Lung (tissue), 12 donors: ENCODE results near the gene KRTAP4-4. TPM values are rescaled to one million over a fixed set of nuclear protein-coding genes. Genes with fewer than 3 reads are reported as not detected.
"Not testable (repeated sequence)": the region's sequence is repeated elsewhere in the genome, so short reads cannot be mapped to it uniquely, and the experiment has no call there.

ENCODE experiments used
- ATAC-seq: fragments of 200-7000 bp; cut with Tn5 transposase; one replicate; pipeline ENCODE4 v1.9.1; 2020; ENCODE audit warnings: moderate number of reproducible peaks; ENCODE audit not compliant: insufficient read depth, low FRiP score
- DNase-seq, 3 donors: peaks; one replicate each; pipeline ENCODE4 v3.0.0-alpha.2; 2013 to 2017
- H3K27ac ChIP-seq, 2 donors: one replicate each; pipeline ENCODE4 v1.5.1; 2013; ENCODE audit warnings: mild to moderate bottlenecking in 2 of 2, moderate library complexity in 2 of 2, control low read depth in 1 of 2, inconsistent platforms in 1 of 2, low read depth in 1 of 2, low read length in 1 of 2
- H3K27me3 ChIP-seq, 3 donors: one replicate each; pipeline ENCODE4 v1.5.1; 2013; ENCODE audit warnings: low read length in 2 of 3; ENCODE audit not compliant: control insufficient read depth in 3 of 3, insufficient read depth in 3 of 3
- H3K36me3 ChIP-seq, 4 donors: one replicate each; pipeline ENCODE4 v1.5.1; 2013; ENCODE audit warnings: low read length in 4 of 4, mild to moderate bottlenecking in 1 of 4, moderate library complexity in 1 of 4; ENCODE audit not compliant: control insufficient read depth in 4 of 4, insufficient read depth in 4 of 4
- H3K4me1 ChIP-seq, 5 donors: one replicate each; pipeline ENCODE4 v1.5.1; 2013; ENCODE audit warnings: low read length in 5 of 5, mild to moderate bottlenecking in 2 of 5, moderate library complexity in 1 of 5; ENCODE audit not compliant: control insufficient read depth in 5 of 5, insufficient read depth in 5 of 5
- H3K4me3 ChIP-seq: one replicate; pipeline ENCODE4 v1.5.1; 2013; ENCODE audit warnings: mild to moderate bottlenecking, control low read depth, moderate library complexity
- H3K9ac ChIP-seq, 2 donors: one replicate each; pipeline ENCODE4 v1.5.1; 2013; ENCODE audit warnings: low read length in 2 of 2, control low read depth in 1 of 2; ENCODE audit not compliant: insufficient read depth in 1 of 2
- H3K9me3 ChIP-seq, 4 donors: one replicate each; pipeline ENCODE4 v1.5.1; 2013; ENCODE audit warnings: low read length in 3 of 4, mild to moderate bottlenecking in 1 of 4, moderate library complexity in 1 of 4; ENCODE audit not compliant: control insufficient read depth in 4 of 4, insufficient read depth in 3 of 4
- WGBS, 2 donors: extraction: QIAGEN DNeasy Blood & Tissue Kit; methylation state at CpG; one replicate each; pipeline ENCODE4 v1.1.7; 2013; 5-methylcytosine and 5-hydroxymethylcytosine counted together
- polyA plus RNA-seq, 2 donors: library from polyadenylated mRNA; stranded (reverse); fragments of 200-250 nt; gene quantifications; one replicate each; pipeline ENCODE4 v1.2.1, GENCODE V29; 2013
- total RNA-seq, 2 donors: library from RNA; depleted of rRNA in 1 of 2; stranded (reverse); fragments of >200 nt in 1 of 2; gene quantifications; one replicate each; pipeline ENCODE4 v1.2.1, GENCODE V29; 2014 to 2021
- TF ChIP-seq, protein P1 (sequence below): IDR thresholded peaks from 2 replicates; pipeline ENCODE4 v1.5.1; 2012; ENCODE audit warnings: mild to moderate bottlenecking; ENCODE audit errors: control extremely low read depth, extremely low read depth
- donor health status: control.
- donor health status: control.
- donor health status: Bipolar disorder and iron deficiency.
- donor health status: healthy.
- donor health status: DM: yes; HTN: yes; CAD: no.

The KRTAP4-4 gene
- total and polyA plus RNA-seq, 4 donors = not detected

- Histone ChIP-seq H3K4me3 (no peak overlapping the region), H3K9ac (no peak overlapping the region), H3K27ac (no peak overlapping the region), H3K36me3 (no peaks in the 10 kb centered on the region), H3K27me3 (no peaks in the 10 kb centered on the region), H3K9me3 (no peaks in the 10 kb centered on the region), H3K4me1 (no peaks in the 10 kb centered on the region)
- peak in 2 of 3 donors; percentile 3 to 9 for DNase-seq
- 7 to 13% methylated on average over 2 of the region's 2 CpGs for WGBS, 2 donors
- no peak for ATAC-seq
- TF ChIP-seq, protein P1, sequence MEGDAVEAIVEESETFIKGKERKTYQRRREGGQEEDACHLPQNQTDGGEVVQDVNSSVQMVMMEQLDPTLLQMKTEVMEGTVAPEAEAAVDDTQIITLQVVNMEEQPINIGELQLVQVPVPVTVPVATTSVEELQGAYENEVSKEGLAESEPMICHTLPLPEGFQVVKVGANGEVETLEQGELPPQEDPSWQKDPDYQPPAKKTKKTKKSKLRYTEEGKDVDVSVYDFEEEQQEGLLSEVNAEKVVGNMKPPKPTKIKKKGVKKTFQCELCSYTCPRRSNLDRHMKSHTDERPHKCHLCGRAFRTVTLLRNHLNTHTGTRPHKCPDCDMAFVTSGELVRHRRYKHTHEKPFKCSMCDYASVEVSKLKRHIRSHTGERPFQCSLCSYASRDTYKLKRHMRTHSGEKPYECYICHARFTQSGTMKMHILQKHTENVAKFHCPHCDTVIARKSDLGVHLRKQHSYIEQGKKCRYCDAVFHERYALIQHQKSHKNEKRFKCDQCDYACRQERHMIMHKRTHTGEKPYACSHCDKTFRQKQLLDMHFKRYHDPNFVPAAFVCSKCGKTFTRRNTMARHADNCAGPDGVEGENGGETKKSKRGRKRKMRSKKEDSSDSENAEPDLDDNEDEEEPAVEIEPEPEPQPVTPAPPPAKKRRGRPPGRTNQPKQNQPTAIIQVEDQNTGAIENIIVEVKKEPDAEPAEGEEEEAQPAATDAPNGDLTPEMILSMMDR = no peak
These were observed 6.7 kb downstream of the KRTAP4-4 start for GRCh38 chr17:41153856-41154255.

GRCh38 chr17:41151525-41151924 lies 9.0 kb downstream of the KRTAP4-4 start:
- H3K27ac ChIP-seq = no peak overlapping the region
- WGBS, 2 donors = 87 to 92% methylated on average over 2 of the region's 2 CpGs
- H3K36me3 ChIP-seq = no peaks in the 10 kb centered on the region
- no peaks in the 10 kb centered on the region for H3K9me3 ChIP-seq
- ATAC-seq (no peak), DNase-seq (no peak)
- no peak overlapping the region for H3K9ac ChIP-seq
- H3K27me3 ChIP-seq = no peaks in the 10 kb centered on the region
- no peak overlapping the region for H3K4me3 ChIP-seq
- TF ChIP-seq, protein P1 = no peak
- H3K4me1 ChIP-seq = no peaks in the 10 kb centered on the region

- ATAC-seq (no peak), DNase-seq (no peak)
- Histone ChIP-seq H3K9me3 (no peaks in the 10 kb centered on the region), H3K36me3 (no peaks in the 10 kb centered on the region), H3K4me1 (no peaks in the 10 kb centered on the region), H3K4me3 (no peak overlapping the region), H3K9ac (no peak overlapping the region), H3K27ac (no peak overlapping the region), H3K27me3 (no peaks in the 10 kb centered on the region)
- WGBS, 2 donors = 82 to 89% methylated on average over 4 of the region's 4 CpGs
- TF ChIP-seq, protein P1 = no peak
These were observed 10.5 kb downstream of the KRTAP4-4 start for GRCh38 chr17:41150026-41150425.

- TF ChIP-seq, protein P1 = no peak
- no peaks in the 10 kb centered on the region for H3K27me3 ChIP-seq
- no peak within 1 kb of the TSS for H3K4me3 ChIP-seq
- WGBS, 2 donors = 69 to 88% methylated on average over 2 of the region's 2 CpGs
- no peak within 1 kb of the TSS for H3K27ac ChIP-seq
- H3K36me3 ChIP-seq = no peaks in the 10 kb centered on the region
- DNase-seq (no peak), ATAC-seq (no peak)
- H3K9me3 ChIP-seq = no peaks in the 10 kb centered on the region
- H3K4me1 ChIP-seq = no peaks in the 10 kb centered on the region
- H3K9ac ChIP-seq = no peak within 1 kb of the TSS
These were observed 10.9 kb downstream of the KRTAP4-4 start, which contains the start of gene KRTAP4-5 for GRCh38 chr17:41149652-41149985. Gene KRTAP4-5 (minus strand): TSS chr17:41149825. CDS start chr17:41149767, 58 bp downstream.

DNA sequence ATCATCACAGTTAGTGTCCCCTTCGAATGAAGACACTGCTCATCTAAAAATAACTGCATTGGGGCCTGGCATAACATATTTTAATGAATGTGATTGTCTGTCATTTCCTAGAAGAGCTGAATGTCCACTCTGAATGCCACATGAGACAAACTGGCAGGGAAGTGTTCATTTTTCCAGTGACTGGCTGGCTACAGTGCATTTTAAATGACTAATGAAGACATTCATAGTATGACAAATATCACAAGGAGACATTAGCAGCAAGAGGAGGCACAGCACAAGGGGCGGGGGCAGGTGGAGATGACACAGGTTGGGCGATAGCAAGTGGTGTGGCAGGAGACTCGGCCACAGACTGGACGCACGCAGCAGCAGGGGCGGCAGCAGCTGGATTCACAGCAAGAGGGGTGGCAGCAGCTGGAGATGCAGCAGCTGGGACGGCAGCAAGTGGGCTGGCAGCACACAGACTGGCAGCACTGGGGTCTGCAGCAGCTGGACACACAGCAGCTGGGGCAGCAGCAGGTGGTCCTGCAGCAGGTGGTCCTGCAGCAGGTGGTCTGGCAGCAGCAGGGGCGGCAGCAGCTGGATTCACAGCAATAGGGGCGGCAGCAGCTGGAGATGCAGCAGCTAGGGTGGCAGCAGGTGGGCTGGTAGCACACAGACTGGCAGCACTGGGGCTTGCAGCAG lies 11.4 kb downstream of the KRTAP4-4 start:
- not testable (repeated sequence) for H3K27ac ChIP-seq, H3K36me3 ChIP-seq, H3K4me1 ChIP-seq, ATAC-seq, H3K4me3 ChIP-seq, H3K27me3 ChIP-seq, H3K9ac ChIP-seq, DNase-seq, H3K9me3 ChIP-seq
- WGBS, 2 donors = 77 to 84% methylated on average over 10 of the region's 10 CpGs
